ENCODE results near the gene CSTF2T. TPM values are rescaled to one million over a fixed set of nuclear protein-coding genes. Genes with fewer than 3 reads are reported as not detected.
"Not testable (repeated sequence)": the region's sequence is repeated elsewhere in the genome, so short reads cannot be mapped to it uniquely, and the experiment has no call there.

The CSTF2T gene
- total and polyA plus RNA-seq, 2 donors = 23.3 to 31.5 TPM

GRCh38 chr10:51709324-51709972 is 10.1 kb upstream of the CSTF2T start:
- Histone ChIP-seq H3K27ac (ENCODE audit: low read depth) (no peak overlapping the region), H3K4me3 (ENCODE audit: low read depth, low read length) (no peak overlapping the region), H3K4me1 (ENCODE audit: insufficient read depth) (no peaks in the 10 kb centered on the region), H3K36me3 (ENCODE audit: insufficient read depth) (no peaks in the 10 kb centered on the region)
- no peak for DNase-seq (ENCODE audit: extremely low spot score)
- WGBS = 78% methylated on average over 2 of the region's 2 CpGs

DNA sequence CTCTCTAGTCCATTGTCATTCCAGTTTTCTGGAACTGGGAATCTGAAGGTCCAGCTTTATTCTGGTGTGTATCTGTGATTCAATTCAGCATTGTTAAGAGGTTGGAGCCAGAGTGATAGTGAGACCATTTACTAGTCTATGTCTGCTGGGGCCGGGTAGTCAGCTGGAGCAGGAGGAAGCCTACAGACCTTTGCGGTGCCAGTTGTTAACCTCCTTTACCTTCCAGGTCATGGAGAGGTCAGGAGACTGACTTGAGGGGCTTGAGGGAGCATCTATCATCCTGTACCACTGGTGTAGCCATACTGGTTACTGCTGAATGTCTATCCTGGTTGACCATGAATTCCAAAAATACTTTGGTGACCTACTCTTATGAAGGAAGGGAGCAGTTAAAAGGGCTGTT is 9.2 kb upstream of the CSTF2T start:
- H3K27ac ChIP-seq (ENCODE audit: low read depth) = no peak overlapping the region

DNA sequence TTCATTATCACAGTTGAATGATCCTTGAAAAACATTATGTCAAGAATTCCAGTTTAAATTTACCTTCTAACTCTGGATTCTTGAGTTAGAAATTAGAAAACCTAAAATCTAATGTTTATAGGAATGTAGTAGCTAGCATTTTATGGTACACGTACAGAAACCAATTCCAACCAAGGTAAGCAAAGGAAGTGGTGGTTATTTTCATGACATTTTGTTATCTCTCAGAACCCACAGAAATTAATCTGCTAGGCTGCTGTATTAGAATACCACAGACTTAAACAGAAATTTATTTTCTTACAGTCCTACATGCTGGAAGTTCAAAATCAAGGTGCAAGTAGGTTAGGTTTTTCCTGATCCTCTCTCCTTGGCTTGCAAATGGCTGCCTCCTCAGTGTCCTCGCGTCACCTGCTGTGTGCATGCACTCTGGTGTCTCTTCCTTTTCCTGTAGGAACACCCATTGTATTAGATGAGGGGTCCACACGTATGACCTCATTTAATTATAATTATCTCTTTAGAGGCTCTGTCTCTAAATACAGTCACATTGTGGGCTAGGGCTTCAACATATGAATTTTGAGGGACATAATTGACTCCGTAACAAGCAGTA is 8.5 kb upstream of the CSTF2T start:
- Histone ChIP-seq H3K36me3 (ENCODE audit: insufficient read depth) (no peaks in the 10 kb centered on the region), H3K4me1 (ENCODE audit: insufficient read depth) (no peaks in the 10 kb centered on the region), H3K4me3 (ENCODE audit: low read depth, low read length) (no peak overlapping the region), H3K27ac (ENCODE audit: low read depth) (no peak overlapping the region)
- DNase-seq (ENCODE audit: extremely low spot score) = no peak
- WGBS = 75% methylated on average over 5 of the region's 5 CpGs

More for the DNA sequence above, 9.2 kb upstream of the CSTF2T start:
- H3K36me3 ChIP-seq (ENCODE audit: insufficient read depth) = no peaks in the 10 kb centered on the region
- no peak overlapping the region for H3K4me3 ChIP-seq (ENCODE audit: low read depth, low read length)
- WGBS = 87% methylated on average over 2 of the region's 2 CpGs
- H3K4me1 ChIP-seq (ENCODE audit: insufficient read depth) = no peaks in the 10 kb centered on the region
- DNase-seq (ENCODE audit: extremely low spot score) = no peak

DNA sequence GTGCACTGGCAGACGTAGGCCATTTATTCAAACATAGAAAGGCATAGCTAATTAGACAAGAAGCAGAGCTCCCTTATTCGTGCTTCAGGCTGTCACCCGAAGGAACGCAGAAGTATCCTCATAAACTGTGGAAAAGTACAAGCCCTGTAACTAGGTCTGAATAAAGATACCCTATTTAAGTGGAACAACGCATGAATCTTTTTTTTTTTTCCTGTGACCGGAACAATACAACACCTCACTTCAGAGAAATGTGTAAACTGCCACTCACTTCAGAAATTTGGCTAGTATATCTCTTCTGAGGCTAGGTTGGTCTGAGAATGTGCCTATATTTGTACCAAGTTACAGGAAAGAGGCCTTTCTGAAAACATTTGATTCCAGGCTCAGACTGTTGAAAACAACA is 8.0 kb upstream of the CSTF2T start:
- no peaks in the 10 kb centered on the region for H3K36me3 ChIP-seq (ENCODE audit: insufficient read depth)
- H3K27ac ChIP-seq (ENCODE audit: low read depth) = no peak overlapping the region
- H3K4me3 ChIP-seq (ENCODE audit: low read depth, low read length) = no peak overlapping the region
- no peak for DNase-seq (ENCODE audit: extremely low spot score)
- no peaks in the 10 kb centered on the region for H3K4me1 ChIP-seq (ENCODE audit: insufficient read depth)
- 62% methylated on average over 6 of the region's 6 CpGs for WGBS

- Histone ChIP-seq H3K27ac (ENCODE audit: low read depth) (no peak overlapping the region), H3K4me1 (ENCODE audit: insufficient read depth) (no peaks in the 10 kb centered on the region), H3K4me3 (ENCODE audit: low read depth, low read length) (no peak overlapping the region), H3K36me3 (ENCODE audit: insufficient read depth) (no peaks in the 10 kb centered on the region)
- WGBS = 36% methylated on average over 3 of the region's 3 CpGs
- peak; percentile 55 for DNase-seq (ENCODE audit: extremely low spot score)
These were observed 6.8 kb upstream of the CSTF2T start for GRCh38 chr10:51706225-51706624.

- Histone ChIP-seq H3K36me3 (ENCODE audit: insufficient read depth) (no peaks in the 10 kb centered on the region), H3K4me1 (ENCODE audit: insufficient read depth) (no peaks in the 10 kb centered on the region), H3K27ac (ENCODE audit: low read depth) (no peak overlapping the region), H3K4me3 (ENCODE audit: low read depth, low read length) (no peak overlapping the region)
- 59% methylated on average over 3 of the region's 3 CpGs for WGBS
- no peak for DNase-seq (ENCODE audit: extremely low spot score)
These were observed 6.4 kb upstream of the CSTF2T start for GRCh38 chr10:51705774-51706173.

DNA sequence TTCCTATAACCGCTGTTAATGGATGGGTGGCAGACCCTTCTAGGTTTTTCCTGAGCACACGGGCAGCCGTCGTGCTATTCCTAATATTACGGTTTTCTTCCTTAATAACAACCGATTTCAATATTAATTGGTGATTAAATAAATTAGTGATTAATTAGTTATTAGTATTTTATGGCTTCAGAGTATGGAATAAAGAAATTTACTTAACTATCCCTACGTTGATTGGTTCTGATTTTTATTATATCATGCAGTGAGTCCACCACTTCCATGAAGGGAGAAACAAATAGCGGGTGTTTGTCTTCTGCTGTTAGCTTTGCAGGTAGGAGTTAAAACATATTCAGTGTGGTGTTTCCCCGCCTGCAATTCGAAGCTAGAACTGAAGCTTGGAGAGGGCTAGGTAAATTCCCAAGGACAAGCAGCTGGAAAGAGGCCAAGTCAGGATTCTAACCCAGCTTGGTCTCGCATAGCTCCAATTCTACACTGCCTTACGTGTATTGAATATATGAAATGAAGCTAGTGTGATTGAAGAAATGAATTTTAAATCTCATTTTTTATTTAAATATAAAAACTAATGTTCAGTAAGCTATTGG is 928 bp upstream of the CSTF2T start:
- peaks cover 1% of the 10 kb centered on the region for H3K36me3 ChIP-seq (ENCODE audit: insufficient read depth)
- peak; percentile 21 for DNase-seq (ENCODE audit: extremely low spot score)
- H3K4me3 ChIP-seq (ENCODE audit: low read depth, low read length) = peak overlapping the region; percentile 86
- no peaks in the 10 kb centered on the region for H3K4me1 ChIP-seq (ENCODE audit: insufficient read depth)
- 19% methylated on average over 12 of the region's 12 CpGs for WGBS
- peak overlapping the region; percentile 53 for H3K27ac ChIP-seq (ENCODE audit: low read depth)

DNA sequence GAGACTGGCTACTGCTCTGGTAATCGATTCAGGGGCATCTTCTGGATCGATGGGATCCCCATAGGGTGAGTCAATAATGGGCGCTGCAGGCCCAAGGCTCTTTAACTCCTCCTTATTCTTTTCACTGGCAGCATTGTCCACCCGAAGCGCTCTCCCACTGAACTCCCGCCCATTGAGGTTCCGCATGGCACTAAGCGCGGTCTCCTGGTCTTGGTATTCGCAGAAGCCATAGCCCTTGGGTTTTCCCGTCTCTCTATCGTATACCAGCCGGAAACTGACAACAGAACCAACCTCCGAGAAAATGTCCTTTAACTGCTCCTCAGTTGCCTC is 285 bp downstream of the CSTF2T start:
- no peaks in the 10 kb centered on the region for H3K4me1 ChIP-seq (ENCODE audit: insufficient read depth)
- DNase-seq (ENCODE audit: extremely low spot score) = no peak
- peak overlapping the region; percentile 86 for H3K4me3 ChIP-seq (ENCODE audit: low read depth, low read length)
- H3K27ac ChIP-seq (ENCODE audit: low read depth) = no peak overlapping the region
- under 1% methylated on average over 14 of the region's 14 CpGs for WGBS
- H3K36me3 ChIP-seq (ENCODE audit: insufficient read depth) = peaks cover 1% of the 10 kb centered on the region

- no peak overlapping the region for H3K27ac ChIP-seq (ENCODE audit: low read depth)
- H3K4me1 ChIP-seq (ENCODE audit: insufficient read depth) = no peaks in the 10 kb centered on the region
- peaks cover 1% of the 10 kb centered on the region for H3K36me3 ChIP-seq (ENCODE audit: insufficient read depth)
- WGBS = 81% methylated on average over 8 of the region's 8 CpGs
- DNase-seq (ENCODE audit: extremely low spot score) = no peak
- peak overlapping the region; percentile 86 for H3K4me3 ChIP-seq (ENCODE audit: low read depth, low read length)
These were observed 827 bp downstream of the CSTF2T start for GRCh38 chr10:51698473-51699063.

DNA sequence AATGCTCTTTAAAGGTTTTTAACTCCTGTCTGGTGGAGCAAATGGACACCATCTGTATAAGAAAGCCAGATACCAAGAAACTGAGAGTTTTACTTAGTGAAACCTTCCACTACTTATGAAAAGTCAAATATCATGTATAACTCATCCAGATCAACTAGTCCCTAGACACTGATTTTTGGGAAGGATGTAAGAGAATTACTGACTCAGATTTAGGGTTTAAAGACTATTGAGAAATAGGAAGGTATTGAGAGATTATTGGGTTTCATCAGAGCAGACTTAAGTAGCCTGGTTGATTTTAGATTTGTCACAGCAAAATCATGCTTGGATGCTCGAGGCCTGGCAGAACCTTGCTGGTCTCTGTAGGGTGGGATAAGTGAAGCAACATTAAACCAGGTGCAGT is 3.1 kb downstream of the CSTF2T start:
- Histone ChIP-seq H3K27ac (ENCODE audit: low read depth) (no peak overlapping the region), H3K36me3 (ENCODE audit: insufficient read depth) (peaks cover 1% of the 10 kb centered on the region), H3K4me1 (ENCODE audit: insufficient read depth) (no peaks in the 10 kb centered on the region), H3K4me3 (ENCODE audit: low read depth, low read length) (no peak overlapping the region)
- DNase-seq (ENCODE audit: extremely low spot score) = no peak
- 77% methylated on average over 1 of the region's 1 CpG for WGBS

DNA sequence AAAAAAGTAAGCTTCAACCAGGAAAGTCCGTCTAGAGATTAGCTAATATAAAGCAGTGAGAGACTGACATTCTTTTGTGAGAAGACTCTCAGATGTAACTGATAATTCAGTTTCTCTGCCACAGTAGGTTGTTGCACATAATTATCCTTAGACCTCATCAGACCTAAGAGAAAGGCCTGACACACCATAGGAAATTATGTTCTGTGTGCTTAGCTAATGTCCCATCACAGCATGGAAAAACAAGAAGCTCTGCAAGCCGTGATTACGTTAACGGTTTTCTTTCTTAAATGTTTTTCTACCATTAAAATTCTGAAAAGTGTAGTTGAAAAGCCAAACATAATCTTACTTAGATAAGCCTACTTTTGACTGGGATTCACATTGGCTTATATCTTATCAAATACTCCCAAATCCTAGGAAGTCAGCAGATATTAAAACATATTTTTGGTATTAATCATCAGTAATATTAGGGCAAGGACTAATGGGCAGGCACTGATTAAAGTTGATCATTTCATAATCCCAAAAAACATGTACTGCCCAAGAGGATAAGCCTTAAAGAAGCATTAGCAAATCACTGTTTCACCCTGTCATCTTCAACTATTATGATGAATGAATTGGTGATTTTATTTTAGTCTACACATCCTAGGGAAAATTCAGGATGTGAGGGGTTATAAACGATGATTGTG is 5.2 kb downstream of the CSTF2T start:
- Histone ChIP-seq H3K4me1 (ENCODE audit: insufficient read depth) (no peaks in the 10 kb centered on the region), H3K4me3 (ENCODE audit: low read depth, low read length) (no peak overlapping the region)

DNA sequence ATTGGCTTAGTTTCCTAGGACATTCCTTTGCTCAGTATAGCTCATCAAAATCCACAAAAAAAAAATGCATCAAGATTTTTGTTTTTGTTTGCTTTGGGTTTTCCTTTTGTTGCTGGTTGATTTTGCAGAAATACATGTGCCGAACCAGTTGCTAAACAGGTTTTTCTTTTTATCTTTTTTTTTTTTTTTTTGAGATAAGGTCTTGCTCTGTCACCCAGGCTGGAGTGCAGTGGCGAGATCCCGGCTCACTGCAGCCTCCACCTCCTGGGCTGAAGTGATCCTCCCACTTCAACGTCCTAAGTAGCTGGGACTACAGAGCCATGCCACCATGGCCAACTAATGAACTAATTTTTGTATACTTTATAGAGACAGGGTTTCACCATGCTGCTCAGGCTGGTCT is 8.3 kb downstream of the CSTF2T start:
- WGBS = 58% methylated on average over 4 of the region's 4 CpGs
- no peak for DNase-seq (ENCODE audit: extremely low spot score)
- H3K4me1 ChIP-seq (ENCODE audit: insufficient read depth) = no peaks in the 10 kb centered on the region
- H3K36me3 ChIP-seq (ENCODE audit: insufficient read depth) = no peaks in the 10 kb centered on the region
- H3K27ac ChIP-seq (ENCODE audit: low read depth) = no peak overlapping the region
- no peak overlapping the region for H3K4me3 ChIP-seq (ENCODE audit: low read depth, low read length)

More for the DNA sequence above, 5.2 kb downstream of the CSTF2T start:
- peak overlapping the region; percentile 10 for H3K27ac ChIP-seq (ENCODE audit: low read depth)
- WGBS = 52% methylated on average over 5 of the region's 5 CpGs
- DNase-seq (ENCODE audit: extremely low spot score) = no peak
- peaks cover 1% of the 10 kb centered on the region for H3K36me3 ChIP-seq (ENCODE audit: insufficient read depth)

- 96% methylated on average over 3 of the region's 3 CpGs for WGBS
- no peak for DNase-seq (ENCODE audit: extremely low spot score)
- Histone ChIP-seq H3K4me1 (ENCODE audit: insufficient read depth) (no peaks in the 10 kb centered on the region), H3K4me3 (ENCODE audit: low read depth, low read length) (no peak overlapping the region), H3K27ac (ENCODE audit: low read depth) (no peak overlapping the region), H3K36me3 (ENCODE audit: insufficient read depth) (no peaks in the 10 kb centered on the region)
These were observed 9.9 kb downstream of the CSTF2T start for GRCh38 chr10:51689536-51689935.

DNA sequence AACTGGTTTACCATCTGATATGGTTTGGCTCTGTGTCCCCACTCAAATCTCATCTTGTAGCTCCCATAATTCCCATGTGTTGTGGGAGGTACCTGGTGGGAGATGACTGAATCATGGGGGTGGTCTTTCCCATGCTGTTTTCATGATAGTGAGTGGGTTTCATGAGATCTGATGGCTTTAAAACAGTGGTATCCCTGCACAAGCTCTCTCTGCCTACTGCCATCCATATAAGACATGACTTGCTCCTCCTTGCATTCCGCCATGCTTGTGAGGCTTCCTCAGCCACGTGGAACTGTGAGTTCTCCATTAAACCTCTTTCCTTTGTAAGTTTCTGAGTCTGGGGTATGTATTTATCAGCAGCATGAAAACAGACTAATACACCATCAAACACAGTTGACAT is 10.6 kb downstream of the CSTF2T start:
- not testable (repeated sequence) for H3K36me3 ChIP-seq (ENCODE audit: insufficient read depth); H3K27ac ChIP-seq (ENCODE audit: low read depth); DNase-seq (ENCODE audit: extremely low spot score); H3K4me3 ChIP-seq (ENCODE audit: low read depth, low read length); H3K4me1 ChIP-seq (ENCODE audit: insufficient read depth)
- 96% methylated on average over 2 of the region's 2 CpGs for whole genome bisulfite sequencing
